HG03064 (cell line): ENCODE measurements around the gene PRDX5.
"Not testable (repeated sequence)": the region's sequence is repeated elsewhere in the genome, so short reads cannot be mapped to it uniquely, and the experiment has no call there.

Experiments used
- ATAC-seq: cut with Tn5 transposase; IDR thresholded peaks from one replicate; pipeline ENCODE4 v1.9.1; 2021; ENCODE audit warnings: low read depth; ENCODE audit not compliant: unreplicated experiment

The PRDX5 gene

DNA sequence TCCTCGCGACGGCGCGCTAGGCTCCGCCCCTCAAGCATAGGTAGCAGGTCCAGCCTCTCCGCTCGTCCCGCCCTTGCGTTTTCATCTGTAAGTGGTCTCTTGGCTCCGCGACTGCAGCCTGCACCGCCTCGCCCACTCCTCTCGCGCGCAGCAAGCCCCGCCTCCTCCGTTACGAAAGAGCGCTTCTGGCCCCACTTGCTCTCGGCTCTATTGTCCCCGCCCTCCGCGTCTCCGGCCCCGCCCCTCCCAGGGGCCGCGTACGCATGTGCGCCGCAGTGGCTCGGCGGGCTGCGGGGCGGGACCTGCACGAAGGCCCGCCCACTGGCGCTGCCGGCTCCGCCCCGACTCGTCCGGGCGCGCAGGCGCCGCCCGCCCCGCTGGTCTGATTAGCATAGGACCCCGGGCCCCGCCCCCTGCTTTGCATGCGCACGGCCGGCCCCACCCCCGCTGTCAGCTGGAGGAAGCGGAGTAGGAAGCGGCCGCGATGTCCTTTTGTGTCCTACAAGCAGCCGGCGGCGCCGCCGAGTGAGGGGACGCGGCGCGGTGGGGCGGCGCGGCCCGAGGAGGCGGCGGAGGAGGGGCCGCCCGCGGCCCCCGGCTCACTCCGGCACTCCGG lies 12.7 kb upstream of the PRDX5 start, which contains the start of gene ESRRA:
Gene ESRRA (plus strand): TSS at position 450 of the 616 bp plus-strand sequence. CDS start 1,656 bp downstream, outside the sequence.
- ATAC-seq: peak; percentile 62

DNA sequence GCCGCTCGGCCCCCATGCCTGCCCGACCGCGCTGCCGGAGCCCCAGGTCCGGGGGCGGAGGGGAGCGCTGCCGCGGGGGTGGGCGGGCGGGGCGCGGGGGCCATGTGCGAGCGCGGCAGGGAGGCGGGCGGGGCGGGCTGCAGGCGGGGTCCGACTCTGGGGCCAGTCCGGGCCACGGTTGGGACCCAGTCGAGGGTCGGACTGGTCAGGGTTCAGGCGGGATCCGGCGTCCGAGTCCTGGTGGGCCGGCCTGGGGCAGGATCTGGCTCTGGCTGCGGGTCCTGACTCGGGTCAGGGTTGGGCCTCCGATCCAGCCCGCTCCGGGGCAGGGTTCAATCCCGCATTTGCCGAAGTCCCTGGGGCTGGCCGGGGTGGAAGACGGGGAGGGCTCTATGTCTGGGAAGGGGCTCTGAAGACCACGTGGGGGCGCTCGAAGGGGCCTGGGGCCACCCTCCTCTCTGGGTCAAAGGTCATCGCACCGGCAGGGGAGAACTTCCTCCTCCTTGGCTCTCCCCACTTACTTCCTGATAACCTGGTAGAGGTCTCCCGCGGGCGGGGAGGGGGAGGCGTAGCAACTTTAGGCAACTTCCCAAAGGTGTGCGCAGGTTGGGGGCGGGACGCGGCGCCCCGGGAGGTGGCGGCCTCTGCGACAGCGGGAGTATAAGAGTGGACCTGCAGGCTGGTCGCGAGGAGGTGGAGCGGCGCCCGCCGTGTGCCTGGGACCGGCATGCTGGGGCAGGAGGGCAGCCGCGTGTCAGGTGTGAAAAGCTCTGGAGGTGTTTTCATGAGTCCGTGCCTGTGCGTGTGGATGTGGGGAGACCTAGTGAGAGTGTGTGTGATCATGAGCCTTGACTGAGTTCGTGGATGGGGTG lies 12.0 kb upstream of the PRDX5 start:
- ATAC-seq: peak; percentile 17

DNA sequence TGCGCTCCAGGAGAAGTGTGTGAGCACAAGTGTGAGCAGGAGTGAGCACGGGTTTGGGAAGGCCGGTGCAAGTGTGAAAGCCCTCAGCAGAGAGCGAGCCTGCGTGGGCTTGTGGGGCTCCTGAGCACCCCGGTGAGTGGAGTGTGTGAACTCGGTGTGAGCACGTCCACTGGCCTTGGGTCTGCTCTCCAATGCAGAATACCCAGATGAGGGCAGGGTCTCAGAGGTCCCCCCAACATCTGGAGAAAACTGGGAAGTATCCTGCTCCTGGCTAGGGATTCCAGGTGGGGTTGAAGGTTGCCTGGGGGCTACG lies 11.4 kb upstream of the PRDX5 start:
- no peak for ATAC-seq

DNA sequence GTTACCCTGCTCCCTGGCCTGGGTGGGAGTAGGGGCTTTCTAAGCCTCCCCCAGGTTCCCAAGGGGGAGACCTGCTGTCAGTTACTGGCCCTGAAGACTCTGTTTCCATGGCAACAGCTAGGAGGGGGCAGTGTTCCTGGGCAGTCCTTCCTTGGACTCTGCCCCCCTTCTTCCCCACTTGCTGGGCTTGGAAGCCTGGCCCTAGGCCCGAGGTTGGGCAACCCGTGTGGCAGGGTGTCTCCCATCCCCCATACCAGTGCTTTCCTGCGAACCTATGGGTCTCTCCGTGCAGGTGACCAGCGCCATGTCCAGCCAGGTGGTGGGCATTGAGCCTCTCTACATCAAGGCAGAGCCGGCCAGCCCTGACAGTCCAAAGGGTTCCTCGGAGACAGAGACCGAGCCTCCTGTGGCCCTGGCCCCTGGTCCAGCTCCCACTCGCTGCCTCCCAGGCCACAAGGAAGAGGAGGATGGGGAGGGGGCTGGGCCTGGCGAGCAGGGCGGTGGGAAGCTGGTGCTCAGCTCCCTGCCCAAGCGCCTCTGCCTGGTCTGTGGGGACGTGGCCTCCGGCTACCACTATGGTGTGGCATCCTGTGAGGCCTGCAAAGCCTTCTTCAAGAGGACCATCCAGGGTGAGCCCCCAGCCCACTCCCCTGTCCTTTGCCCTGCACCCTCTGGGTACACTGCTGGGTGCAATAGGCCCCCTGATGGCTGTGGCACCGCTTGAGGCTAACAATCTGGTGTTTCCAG lies 10.9 kb upstream of the PRDX5 start:
- ATAC-seq: no peak

GRCh38 chr11:64307795-64308194 lies 10.1 kb upstream of the PRDX5 start:
- not testable (repeated sequence) for ATAC-seq

- ATAC-seq: no peak
These were observed 5.0 kb upstream of the PRDX5 start for GRCh38 chr11:64312947-64313346.

DNA sequence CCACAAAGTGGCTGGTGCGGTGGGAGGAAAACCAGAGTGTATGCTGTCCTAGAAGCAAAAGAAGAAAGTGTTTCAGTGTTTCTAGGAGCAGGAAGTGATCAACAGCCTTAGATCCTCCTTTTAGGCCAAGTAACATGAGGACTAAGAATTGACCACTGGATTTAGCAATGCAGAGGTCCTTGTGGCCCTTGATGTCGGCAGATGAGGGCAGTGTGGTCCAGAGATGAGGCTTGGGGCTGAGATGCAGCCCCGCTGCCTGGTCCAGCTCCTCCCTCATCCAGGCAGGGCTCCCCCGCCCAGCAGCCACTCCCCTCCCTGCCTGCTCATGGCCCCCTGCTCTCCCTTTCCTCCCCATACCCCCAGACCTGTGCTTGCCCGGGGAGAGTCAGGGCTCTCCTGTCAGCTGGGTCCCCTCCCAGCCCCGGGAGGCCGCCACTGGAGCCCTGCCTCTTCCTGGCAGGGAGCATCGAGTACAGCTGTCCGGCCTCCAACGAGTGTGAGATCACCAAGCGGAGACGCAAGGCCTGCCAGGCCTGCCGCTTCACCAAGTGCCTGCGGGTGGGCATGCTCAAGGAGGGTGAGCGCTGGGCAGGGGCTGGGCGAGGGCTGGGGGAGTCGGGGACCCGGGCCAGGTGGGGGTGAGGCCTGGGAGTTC lies 4.3 kb upstream of the PRDX5 start:
- no peak for ATAC-seq

GRCh38 chr11:64314146-64314804 lies 3.6 kb upstream of the PRDX5 start:
- ATAC-seq: no peak

GRCh38 chr11:64314805-64315561 lies 2.9 kb upstream of the PRDX5 start:
- ATAC-seq: no peak

DNA sequence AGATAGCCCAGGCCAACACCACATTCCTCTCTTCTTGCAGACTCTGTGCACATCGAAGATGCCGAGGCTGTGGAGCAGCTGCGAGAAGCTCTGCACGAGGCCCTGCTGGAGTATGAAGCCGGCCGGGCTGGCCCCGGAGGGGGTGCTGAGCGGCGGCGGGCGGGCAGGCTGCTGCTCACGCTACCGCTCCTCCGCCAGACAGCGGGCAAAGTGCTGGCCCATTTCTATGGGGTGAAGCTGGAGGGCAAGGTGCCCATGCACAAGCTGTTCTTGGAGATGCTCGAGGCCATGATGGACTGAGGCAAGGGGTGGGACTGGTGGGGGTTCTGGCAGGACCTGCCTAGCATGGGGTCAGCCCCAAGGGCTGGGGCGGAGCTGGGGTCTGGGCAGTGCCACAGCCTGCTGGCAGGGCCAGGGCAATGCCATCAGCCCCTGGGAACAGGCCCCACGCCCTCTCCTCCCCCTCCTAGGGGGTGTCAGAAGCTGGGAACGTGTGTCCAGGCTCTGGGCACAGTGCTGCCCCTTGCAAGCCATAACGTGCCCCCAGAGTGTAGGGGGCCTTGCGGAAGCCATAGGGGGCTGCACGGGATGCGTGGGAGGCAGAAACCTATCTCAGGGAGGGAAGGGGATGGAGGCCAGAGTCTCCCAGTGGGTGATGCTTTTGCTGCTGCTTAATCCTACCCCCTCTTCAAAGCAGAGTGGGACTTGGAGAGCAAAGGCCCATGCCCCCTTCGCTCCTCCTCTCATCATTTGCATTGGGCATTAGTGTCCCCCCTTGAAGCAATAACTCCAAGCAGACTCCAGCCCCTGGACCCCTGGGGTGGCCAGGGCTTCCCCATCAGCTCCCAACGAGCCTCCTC lies 2.0 kb upstream of the PRDX5 start:
- not testable (repeated sequence) for ATAC-seq

DNA sequence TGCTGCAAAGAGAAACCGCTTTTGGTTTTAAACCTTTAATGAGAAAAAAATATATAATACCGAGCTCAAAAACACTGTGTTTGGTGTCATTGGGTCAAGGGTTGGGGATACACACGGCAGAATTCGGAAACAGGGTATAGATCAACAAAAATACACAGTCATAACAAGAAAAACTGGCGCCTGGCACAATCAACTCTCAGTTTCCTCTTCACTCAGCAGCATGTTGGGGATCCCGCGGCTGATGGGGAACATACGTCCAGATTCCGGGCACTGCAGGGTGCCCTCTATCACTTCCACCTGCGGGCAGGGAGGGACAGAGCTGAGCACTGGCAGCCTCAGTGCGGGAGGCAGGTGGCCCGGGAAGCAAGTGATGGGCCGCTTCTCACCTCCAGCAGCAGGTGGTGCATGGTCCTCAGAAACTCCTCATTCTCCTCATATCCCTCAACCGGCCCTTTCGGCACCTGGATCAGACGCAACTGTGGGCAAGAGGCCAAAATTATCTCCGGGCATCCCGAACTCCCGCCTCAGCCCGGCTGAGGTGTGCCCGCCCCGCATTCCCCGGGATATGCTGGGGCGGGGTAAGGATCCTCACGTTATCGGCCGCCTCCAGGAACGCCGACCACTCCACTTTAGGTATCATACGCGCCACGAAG lies 1.1 kb upstream of the PRDX5 start:
- no peak for ATAC-seq

- peak; percentile 41 for ATAC-seq
These were observed 478 bp upstream of the PRDX5 start, which contains the start of gene TRMT112 for GRCh38 chr11:64317325-64317960. TSS of gene TRMT112 (minus strand) at chr11:64317559. CDS start at chr11:64317526, 33 bp downstream.

GRCh38 chr11:64318766-64319761 lies 1.1 kb downstream of the PRDX5 start:
- ATAC-seq: no peak

DNA sequence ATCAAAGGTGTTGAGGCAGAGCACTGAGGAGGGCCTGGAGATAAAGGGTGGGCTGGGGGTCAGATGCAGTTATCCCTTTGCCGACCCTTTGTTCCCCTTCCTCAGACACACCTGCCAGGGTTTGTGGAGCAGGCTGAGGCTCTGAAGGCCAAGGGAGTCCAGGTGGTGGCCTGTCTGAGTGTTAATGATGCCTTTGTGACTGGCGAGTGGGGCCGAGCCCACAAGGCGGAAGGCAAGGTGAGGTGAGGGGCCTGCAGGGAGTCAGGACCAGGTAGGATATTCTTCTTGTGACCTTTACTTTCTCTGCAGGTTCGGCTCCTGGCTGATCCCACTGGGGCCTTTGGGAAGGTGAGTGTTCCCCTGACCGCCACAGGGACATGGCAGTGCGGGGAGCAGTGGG lies 2.6 kb downstream of the PRDX5 start:
- ATAC-seq: no peak

DNA sequence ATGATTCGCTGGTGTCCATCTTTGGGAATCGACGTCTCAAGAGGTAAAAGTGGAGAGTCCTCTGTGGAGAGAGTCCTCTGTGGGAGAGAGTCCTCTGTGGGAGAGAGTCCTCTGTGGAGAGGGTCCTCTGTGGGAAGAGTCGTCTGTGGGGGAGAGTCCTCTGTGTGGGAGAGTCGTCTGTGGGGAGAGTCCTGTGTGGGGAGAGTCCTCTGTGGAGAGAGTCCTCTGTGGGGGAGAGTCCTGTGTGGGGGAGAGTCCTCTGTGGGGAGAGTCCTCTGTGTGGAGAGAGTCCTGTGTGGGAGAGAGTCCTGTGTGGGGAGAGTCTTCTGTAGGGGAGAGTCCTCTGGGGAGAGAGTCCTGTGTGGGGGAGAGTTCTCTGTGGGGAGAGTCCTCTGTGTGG lies 3.1 kb downstream of the PRDX5 start:
- no peak for ATAC-seq

DNA sequence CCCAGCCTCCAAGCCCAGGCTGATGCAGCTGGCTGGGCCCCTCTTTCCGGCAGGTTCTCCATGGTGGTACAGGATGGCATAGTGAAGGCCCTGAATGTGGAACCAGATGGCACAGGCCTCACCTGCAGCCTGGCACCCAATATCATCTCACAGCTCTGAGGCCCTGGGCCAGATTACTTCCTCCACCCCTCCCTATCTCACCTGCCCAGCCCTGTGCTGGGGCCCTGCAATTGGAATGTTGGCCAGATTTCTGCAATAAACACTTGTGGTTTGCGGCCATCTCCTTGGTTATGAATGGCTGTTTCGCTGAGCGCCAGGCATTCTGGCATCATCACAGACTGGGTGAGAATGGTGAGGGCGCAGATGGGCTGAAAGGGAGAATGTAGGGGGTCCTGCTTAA lies 3.6 kb downstream of the PRDX5 start:
- ATAC-seq: no peak

DNA sequence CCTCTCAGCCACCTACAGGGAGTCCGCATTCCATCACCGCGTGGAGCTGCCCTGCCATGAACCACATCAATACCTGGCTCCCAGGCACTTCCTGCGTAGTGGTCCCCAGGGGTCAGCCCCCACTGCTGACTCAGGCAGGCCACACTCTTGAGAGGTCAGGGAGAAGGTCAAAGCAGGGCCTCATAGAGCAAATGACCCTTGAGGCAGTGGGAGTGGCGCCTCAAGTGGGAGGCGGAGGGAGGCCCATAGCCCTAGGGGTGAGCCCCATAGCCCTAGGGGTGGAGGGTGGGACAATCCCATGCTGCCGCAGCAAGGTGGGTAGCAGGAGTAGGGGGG lies 5.0 kb downstream of the PRDX5 start:
- no peak for ATAC-seq
